A673 (cell line): ENCODE data around the gene SEMA3A. TPM values are rescaled to one million over a fixed set of nuclear protein-coding genes. Genes with fewer than 3 reads are reported as not detected.

ENCODE experiments used
- BruUV-seq: library from RNA; stranded (reverse); fragments of 400-500 nt; replicated peaks from 2 replicates; lab custom pipeline; 2021; lab: Mats Ljungman, UMichigan
- CTCF ChIA-PET: fragments of 300-600 bp; sonication (Branson Sonifier 250); formaldehyde crosslinking; loops from one replicate; lab custom pipeline; 2022; ENCODE audit warnings: antibody characterized with exemption; lab: Charles Lee
- POLR2A ChIA-PET: fragments of 300-600 bp; sonication (Branson Sonifier 250); formaldehyde crosslinking; loops from one replicate; lab custom pipeline; 2022; ENCODE audit warnings: antibody characterized with exemption; ENCODE audit not compliant: low non-redundant PET; lab: Charles Lee
- DNase-seq: peaks from one replicate; pipeline ENCODE4 v3.0.0-alpha.2; 2015; ENCODE audit warnings: low spot score
- H3K27ac ChIP-seq: fragments of 200-600 bp; sonication (generic); 2 replicates; pipeline ENCODE4 v1.5.1; 2016; ENCODE audit warnings: mixed run types, low read depth, mild to moderate bottlenecking, mixed read lengths, antibody characterized with exemption, low read length; ENCODE audit not compliant: poor library complexity, severe bottlenecking
- H3K27me3 ChIP-seq: fragments of 200-600 bp; sonication (generic); replicated peaks from 2 replicates; pipeline ENCODE4 v1.6.1; 2017; ENCODE audit warnings: mixed run types, low read depth, mild to moderate bottlenecking, mixed read lengths, antibody characterized with exemption, low read length; ENCODE audit not compliant: insufficient read depth, poor library complexity
- H3K36me3 ChIP-seq: fragments of 200-600 bp; sonication (generic); 2 replicates; pipeline ENCODE4 v1.6.1; 2016; ENCODE audit warnings: mixed run types, mild to moderate bottlenecking, mixed read lengths, antibody characterized with exemption, low read length; ENCODE audit not compliant: insufficient read depth, poor library complexity, severe bottlenecking
- H3K4me1 ChIP-seq: fragments of 200-600 bp; sonication (generic); 2 replicates; pipeline ENCODE4 v1.6.1; 2017; ENCODE audit warnings: mixed run types, mild to moderate bottlenecking, mixed read lengths, antibody characterized with exemption, low read length; ENCODE audit not compliant: insufficient read depth, poor library complexity, severe bottlenecking
- H3K4me3 ChIP-seq: fragments of 200-600 bp; sonication (generic); 2 replicates; pipeline ENCODE4 v1.5.1; 2016; ENCODE audit warnings: low read depth, mixed run types, mild to moderate bottlenecking, mixed read lengths, low read length; ENCODE audit not compliant: poor library complexity, severe bottlenecking
- H3K9me3 ChIP-seq: fragments of 200-600 bp; sonication (generic); 2 replicates; pipeline ENCODE4 v1.6.1; 2016; ENCODE audit warnings: mixed run types, low read depth, mild to moderate bottlenecking, mixed read lengths, antibody characterized with exemption, low read length; ENCODE audit not compliant: poor library complexity, severe bottlenecking
- CTCF ChIP-seq: fragments of 300-800, 200-600 bp; sonication (generic); conservative IDR thresholded peaks from 2 replicates; pipeline ENCODE4 v1.5.1; 2017; ENCODE audit warnings: low read depth, mild to moderate bottlenecking, antibody characterized with exemption, low read length, moderate library complexity, mixed read lengths
- EZH2 ChIP-seq: fragments of 200-600 bp; sonication (generic); IDR thresholded peaks from 2 replicates; pipeline ENCODE4 v1.6.1; 2017; ENCODE audit warnings: borderline replicate concordance, low read depth, mild to moderate bottlenecking, mixed read lengths, antibody characterized with exemption, low read length; ENCODE audit not compliant: poor library complexity, severe bottlenecking
- intact Hi-C: fragments of 100-400 bp; cut with micrococcal nuclease; formaldehyde crosslinking; loops from one replicate; pipeline ENCODE4 v1.10.0; 2022; ENCODE audit not compliant: unreplicated experiment
- total RNA-seq: library from RNA; stranded (reverse); gene quantifications from 2 replicates; pipeline ENCODE4 v1.2.3, GENCODE V29; 2021

Gene SEMA3A
- total RNA-seq, 1 experiment from 2014 or later: 22.8 TPM

GRCh38 chr7:83952236-83952635 is 242.4 kb downstream of the SEMA3A start:
- H3K9me3 ChIP-seq: no peaks in the 10 kb centered on the region
- no peak for TF ChIP-seq EZH2
- TF ChIP-seq CTCF: no peak
- H3K27ac ChIP-seq: no peak overlapping the region
- H3K4me1 ChIP-seq: peaks cover 4% of the 10 kb centered on the region
- H3K27me3 ChIP-seq: no peaks in the 10 kb centered on the region
- no peak overlapping the region for H3K4me3 ChIP-seq
- BruUV-seq: no TSS peak
- no peak for DNase-seq
- H3K36me3 ChIP-seq: no peaks in the 10 kb centered on the region
- ChIA-PET POLR2A (no interaction called here), CTCF (no interaction called here)
- intact Hi-C loops: no loop called here

- no peak overlapping the region for H3K4me3 ChIP-seq
- DNase-seq: peak; percentile 66
- no TSS peak for BruUV-seq
- no peaks in the 10 kb centered on the region for H3K9me3 ChIP-seq
- H3K27me3 ChIP-seq: no peaks in the 10 kb centered on the region
- CTCF ChIA-PET: interaction anchor here (0.5 to 1.8 kb wide), 5 partner anchors 9 to 967 kb away, joined by 3 to 7 read pairs (median 5); no protein-coding TSS in a partner anchor
- H3K27ac ChIP-seq: no peak overlapping the region
- intact Hi-C loops: no loop called here
- POLR2A ChIA-PET: no interaction called here
- TF ChIP-seq EZH2: no peak
- TF ChIP-seq CTCF: peak; percentile 90
- H3K36me3 ChIP-seq: no peaks in the 10 kb centered on the region
- H3K4me1 ChIP-seq: peaks cover 4% of the 10 kb centered on the region
These were observed 247.3 kb downstream of the SEMA3A start for GRCh38 chr7:83947260-83947659.

- BruUV-seq: no TSS peak
- Histone ChIP-seq H3K27me3 (no peaks in the 10 kb centered on the region), H3K4me1 (peaks cover 4% of the 10 kb centered on the region), H3K9me3 (no peaks in the 10 kb centered on the region), H3K4me3 (no peak overlapping the region), H3K27ac (no peak overlapping the region), H3K36me3 (no peaks in the 10 kb centered on the region)
- no peak for DNase-seq
- intact Hi-C loops: no loop called here
- CTCF ChIA-PET: interaction anchor here (1.4 to 1.8 kb wide), 2 partner anchors 11 kb away, joined by 5 read pairs; no protein-coding TSS in a partner anchor
- POLR2A ChIA-PET: no interaction called here
- no peak for TF ChIP-seq EZH2
- no peak for TF ChIP-seq CTCF
These were observed 247.8 kb downstream of the SEMA3A start for GRCh38 chr7:83946801-83947200.
